ENCODE results near the gene WWOX. TPM values are rescaled to one million over a fixed set of nuclear protein-coding genes. Genes with fewer than 3 reads are reported as not detected.

Gene WWOX
- total and polyA plus RNA-seq, 2 experiments from 2014 or later = 17.0 to 39.8 TPM

DNA sequence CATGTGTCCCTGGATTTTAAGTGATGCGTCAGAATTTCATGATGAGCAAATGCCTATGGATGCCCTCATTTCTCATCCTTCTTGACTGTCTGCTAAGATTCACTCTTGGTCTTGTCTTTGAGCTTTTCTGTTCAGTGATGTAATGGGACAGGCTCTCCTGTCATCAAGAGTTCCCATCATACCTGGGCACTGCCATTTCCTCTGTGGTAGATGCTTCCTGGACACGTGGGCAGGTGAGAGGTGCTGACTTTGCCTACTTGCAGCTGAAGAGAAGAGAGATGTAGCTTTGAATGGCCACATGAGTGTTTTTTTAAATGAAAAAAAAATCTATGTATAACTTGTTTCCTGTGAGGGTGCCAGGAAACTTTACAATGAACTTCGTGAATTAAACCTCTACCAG is 943.4 kb downstream of the WWOX start:
- 74% methylated on average over 3 of the region's 3 CpGs for WGBS (ENCODE audit: low lambda C conversion rate, missing lambda C conversion rate)
- H3K79me2 ChIP-seq = no peaks in the 10 kb centered on the region
- TF ChIP-seq EZH2 (IDR thresholded peaks at IDR 0.05; ENCODE audit: borderline replicate concordance) (no peak), EZH2phosphoT487 (IDR thresholded peaks at IDR 0.05; ENCODE audit: low read depth, severe bottlenecking, unreplicated experiment) (no peak)
- TF ChIP-seq, protein P1, sequence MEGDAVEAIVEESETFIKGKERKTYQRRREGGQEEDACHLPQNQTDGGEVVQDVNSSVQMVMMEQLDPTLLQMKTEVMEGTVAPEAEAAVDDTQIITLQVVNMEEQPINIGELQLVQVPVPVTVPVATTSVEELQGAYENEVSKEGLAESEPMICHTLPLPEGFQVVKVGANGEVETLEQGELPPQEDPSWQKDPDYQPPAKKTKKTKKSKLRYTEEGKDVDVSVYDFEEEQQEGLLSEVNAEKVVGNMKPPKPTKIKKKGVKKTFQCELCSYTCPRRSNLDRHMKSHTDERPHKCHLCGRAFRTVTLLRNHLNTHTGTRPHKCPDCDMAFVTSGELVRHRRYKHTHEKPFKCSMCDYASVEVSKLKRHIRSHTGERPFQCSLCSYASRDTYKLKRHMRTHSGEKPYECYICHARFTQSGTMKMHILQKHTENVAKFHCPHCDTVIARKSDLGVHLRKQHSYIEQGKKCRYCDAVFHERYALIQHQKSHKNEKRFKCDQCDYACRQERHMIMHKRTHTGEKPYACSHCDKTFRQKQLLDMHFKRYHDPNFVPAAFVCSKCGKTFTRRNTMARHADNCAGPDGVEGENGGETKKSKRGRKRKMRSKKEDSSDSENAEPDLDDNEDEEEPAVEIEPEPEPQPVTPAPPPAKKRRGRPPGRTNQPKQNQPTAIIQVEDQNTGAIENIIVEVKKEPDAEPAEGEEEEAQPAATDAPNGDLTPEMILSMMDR (IDR thresholded peaks at IDR 0.05; ENCODE audit: poor library complexity) = no peak

DNA sequence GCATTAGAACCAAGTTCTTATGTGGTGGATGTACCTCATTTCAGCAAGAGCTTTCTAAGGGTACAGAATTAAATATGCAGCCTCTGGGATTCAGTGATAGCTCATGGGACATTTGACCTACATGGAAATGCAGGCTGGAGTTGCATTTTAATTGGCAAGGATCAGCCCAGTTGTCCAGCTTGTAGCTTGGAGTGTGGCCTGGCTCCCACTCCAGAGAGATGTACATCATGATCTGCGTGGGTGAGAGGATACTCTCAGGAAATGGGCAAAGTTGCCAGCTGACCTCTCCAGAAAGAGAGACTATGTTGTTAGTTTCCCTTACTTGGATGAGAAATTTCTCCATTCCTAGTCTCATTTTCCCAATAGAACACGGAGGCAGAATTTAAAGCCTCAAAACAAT is 945.7 kb downstream of the WWOX start:
- no peak overlapping the region for H3K27ac ChIP-seq
- WGBS (ENCODE audit: low lambda C conversion rate, missing lambda C conversion rate) = 97% methylated on average over 2 of the region's 2 CpGs
- no peak for DNase-seq (ENCODE audit: low spot score)
- H3K36me3 ChIP-seq (replicated peaks; ENCODE audit: insufficient read depth, low read depth) = no peaks in the 10 kb centered on the region
- no peaks in the 10 kb centered on the region for H3K4me1 ChIP-seq (ENCODE audit: insufficient read depth)
- H3K79me2 ChIP-seq = no peaks in the 10 kb centered on the region
- H3K4me3 ChIP-seq = no peak overlapping the region
- no peaks in the 10 kb centered on the region for H3K9me3 ChIP-seq (ENCODE audit: low read depth)
- no peaks in the 10 kb centered on the region for H4K20me1 ChIP-seq (ENCODE audit: insufficient read depth, poor library complexity, severe bottlenecking)
- H2AFZ ChIP-seq = no peak overlapping the region
- H3K4me2 ChIP-seq = no peak overlapping the region
- no peaks in the 10 kb centered on the region for H3K27me3 ChIP-seq
- no peaks in the 10 kb centered on the region for H3K9me2 ChIP-seq (replicated peaks; ENCODE audit: insufficient read depth)
- TF ChIP-seq EZH2phosphoT487 (IDR thresholded peaks at IDR 0.05; ENCODE audit: low read depth, severe bottlenecking, unreplicated experiment) (no peak), EZH2 (IDR thresholded peaks at IDR 0.05; ENCODE audit: borderline replicate concordance) (no peak)
- TF ChIP-seq, protein P1 (IDR thresholded peaks at IDR 0.05; ENCODE audit: poor library complexity) = no peak

More for the DNA sequence above, 943.4 kb downstream of the WWOX start:
- Histone ChIP-seq H3K4me2 (no peak overlapping the region), H4K20me1 (ENCODE audit: insufficient read depth, poor library complexity, severe bottlenecking) (no peaks in the 10 kb centered on the region), H3K36me3 (replicated peaks; ENCODE audit: insufficient read depth, low read depth) (no peaks in the 10 kb centered on the region), H3K4me3 (no peak overlapping the region), H3K4me1 (ENCODE audit: insufficient read depth) (peaks cover 8% of the 10 kb centered on the region), H3K27me3 (no peaks in the 10 kb centered on the region), H3K9me2 (replicated peaks; ENCODE audit: insufficient read depth) (no peaks in the 10 kb centered on the region), H2AFZ (no peak overlapping the region), H3K9me3 (ENCODE audit: low read depth) (no peaks in the 10 kb centered on the region), H3K27ac (no peak overlapping the region)
- no peak for DNase-seq (ENCODE audit: low spot score)

DNA sequence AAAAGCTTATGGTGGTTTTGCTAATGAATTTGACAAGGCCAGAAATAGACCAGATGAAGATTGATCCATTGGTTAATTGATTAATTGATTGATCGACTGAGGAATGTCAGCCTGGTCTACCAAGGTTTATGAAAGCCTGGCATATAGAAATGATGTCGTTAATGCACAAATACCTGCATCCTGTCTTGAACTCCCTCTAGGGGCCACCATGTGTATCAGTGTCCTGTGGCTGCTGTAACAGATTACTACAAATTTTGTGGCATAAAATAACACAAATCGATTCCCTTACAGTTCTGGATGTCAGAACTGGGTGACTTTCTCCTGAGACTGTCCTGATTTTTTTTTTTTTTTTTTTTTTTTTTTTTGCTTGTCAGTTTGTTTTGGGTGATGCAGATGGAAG is 947.9 kb downstream of the WWOX start:
- no peaks in the 10 kb centered on the region for H3K4me1 ChIP-seq (ENCODE audit: insufficient read depth)
- no peak for DNase-seq (ENCODE audit: low spot score)
- WGBS (ENCODE audit: low lambda C conversion rate, missing lambda C conversion rate) = 76% methylated on average over 3 of the region's 3 CpGs
- H3K4me3 ChIP-seq = no peak overlapping the region
- no peaks in the 10 kb centered on the region for H4K20me1 ChIP-seq (ENCODE audit: insufficient read depth, poor library complexity, severe bottlenecking)
- no peaks in the 10 kb centered on the region for H3K36me3 ChIP-seq (replicated peaks; ENCODE audit: insufficient read depth, low read depth)
- TF ChIP-seq EZH2 (IDR thresholded peaks at IDR 0.05; ENCODE audit: borderline replicate concordance) = no peak
- TF ChIP-seq EZH2phosphoT487 (IDR thresholded peaks at IDR 0.05; ENCODE audit: low read depth, severe bottlenecking, unreplicated experiment) = no peak
- TF ChIP-seq, protein P1 (IDR thresholded peaks at IDR 0.05; ENCODE audit: poor library complexity) = peak; percentile 40
- H2AFZ ChIP-seq = no peak overlapping the region
- no peak overlapping the region for H3K4me2 ChIP-seq
- no peak overlapping the region for H3K27ac ChIP-seq
- no peaks in the 10 kb centered on the region for H3K9me2 ChIP-seq (replicated peaks; ENCODE audit: insufficient read depth)
- no peaks in the 10 kb centered on the region for H3K27me3 ChIP-seq
- no peaks in the 10 kb centered on the region for H3K79me2 ChIP-seq
- H3K9me3 ChIP-seq (ENCODE audit: low read depth) = no peaks in the 10 kb centered on the region

DNA sequence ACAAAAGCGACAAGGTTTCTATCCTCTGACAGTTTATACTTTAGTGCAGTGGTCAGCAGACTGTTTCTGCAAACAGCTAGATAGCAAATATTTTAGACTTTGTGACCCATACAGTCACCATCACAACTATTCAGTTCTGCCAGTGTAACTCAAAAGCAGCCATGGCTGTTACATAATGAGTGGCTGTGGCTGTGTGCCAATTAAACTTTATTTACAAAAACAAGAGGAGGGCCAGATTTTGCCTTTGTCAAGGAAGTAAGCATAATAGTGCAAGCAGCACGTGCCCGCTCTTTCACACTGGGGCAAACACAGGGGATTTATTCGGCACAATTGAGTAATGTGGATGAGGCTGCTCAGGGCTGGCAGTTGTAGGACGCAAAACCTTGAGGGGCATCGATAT is 949.6 kb downstream of the WWOX start:
- Histone ChIP-seq H3K79me2 (no peaks in the 10 kb centered on the region), H2AFZ (no peak overlapping the region), H4K20me1 (ENCODE audit: insufficient read depth, poor library complexity, severe bottlenecking) (no peaks in the 10 kb centered on the region), H3K4me3 (no peak overlapping the region), H3K4me1 (ENCODE audit: insufficient read depth) (peaks cover under 1% of the 10 kb centered on the region), H3K36me3 (replicated peaks; ENCODE audit: insufficient read depth, low read depth) (no peaks in the 10 kb centered on the region), H3K9me2 (replicated peaks; ENCODE audit: insufficient read depth) (no peaks in the 10 kb centered on the region), H3K27ac (no peak overlapping the region), H3K27me3 (no peaks in the 10 kb centered on the region), H3K4me2 (no peak overlapping the region), H3K9me3 (ENCODE audit: low read depth) (no peaks in the 10 kb centered on the region)
- 95% methylated on average over 6 of the region's 6 CpGs for WGBS (ENCODE audit: low lambda C conversion rate, missing lambda C conversion rate)
- DNase-seq (ENCODE audit: low spot score) = no peak
- TF ChIP-seq EZH2phosphoT487 (IDR thresholded peaks at IDR 0.05; ENCODE audit: low read depth, severe bottlenecking, unreplicated experiment) = no peak
- TF ChIP-seq EZH2 (IDR thresholded peaks at IDR 0.05; ENCODE audit: borderline replicate concordance) = no peak
- TF ChIP-seq, protein P1 (IDR thresholded peaks at IDR 0.05; ENCODE audit: poor library complexity) = no peak

All from hepatocyte (in vitro differentiated cells).